ENCODE measurements around the gene FAM110A.
"Not testable (repeated sequence)": the region's sequence is repeated elsewhere in the genome, so short reads cannot be mapped to it uniquely, and the experiment has no call there.

FAM110A gene

GRCh38 chr20:833450-834150 lies at the start of gene FAM110A:
FAM110A (plus strand) TSS chr20:833715; CDS start chr20:844805, 11,090 bp downstream.
- peak; percentile 98 for DNase-seq

GRCh38 chr20:787825-788224 lies 45.7 kb upstream of the FAM110A start:
- no peak for DNase-seq

GRCh38 chr20:791056-791455 lies 42.5 kb upstream of the FAM110A start:
- DNase-seq: no peak

GRCh38 chr20:792248-792647 lies 41.3 kb upstream of the FAM110A start:
- no peak for DNase-seq

GRCh38 chr20:796921-797320 lies 36.6 kb upstream of the FAM110A start:
- DNase-seq: no peak

GRCh38 chr20:798746-799145 lies 34.8 kb upstream of the FAM110A start:
- DNase-seq: not testable (repeated sequence)

- not testable (repeated sequence) for DNase-seq
Observed at GRCh38 chr20:800026-800425, 33.5 kb upstream of the FAM110A start.

- DNase-seq: no peak
Observed at GRCh38 chr20:801678-802077, 31.8 kb upstream of the FAM110A start.

GRCh38 chr20:805713-806112 lies 27.8 kb upstream of the FAM110A start:
- peak; percentile 77 for DNase-seq

- DNase-seq: peak; percentile 41
Observed at GRCh38 chr20:811776-812434, 21.6 kb upstream of the FAM110A start.

- not testable (repeated sequence) for DNase-seq
Observed at GRCh38 chr20:812435-812814, 21.1 kb upstream of the FAM110A start.

- no peak for DNase-seq
Observed at GRCh38 chr20:813390-813789, 20.1 kb upstream of the FAM110A start.

- no peak for DNase-seq
Observed at GRCh38 chr20:815226-815625, 18.3 kb upstream of the FAM110A start.

GRCh38 chr20:815914-816606 lies 17.5 kb upstream of the FAM110A start:
- peak; percentile 87 for DNase-seq

- DNase-seq: no peak
Observed at GRCh38 chr20:818001-818664, 15.4 kb upstream of the FAM110A start.

- DNase-seq: no peak
Observed at GRCh38 chr20:819680-820322, 13.7 kb upstream of the FAM110A start.

- no peak for DNase-seq
Observed at GRCh38 chr20:820323-820953, 13.1 kb upstream of the FAM110A start.

GRCh38 chr20:821046-821730 lies 12.3 kb upstream of the FAM110A start:
- peak; percentile 67 for DNase-seq

- DNase-seq: no peak
Observed at GRCh38 chr20:821731-822065, 11.8 kb upstream of the FAM110A start.

- no peak for DNase-seq
Observed at GRCh38 chr20:822651-823573, 10.6 kb upstream of the FAM110A start.

GRCh38 chr20:823574-823902 lies 10.0 kb upstream of the FAM110A start:
- no peak for DNase-seq

Measured in OCI-M1 (cell line).